ENCODE results near the gene ECHDC1.
"Not testable (repeated sequence)": the region's sequence is repeated elsewhere in the genome, so short reads cannot be mapped to it uniquely, and the experiment has no call there.

ECHDC1 gene, protein sequence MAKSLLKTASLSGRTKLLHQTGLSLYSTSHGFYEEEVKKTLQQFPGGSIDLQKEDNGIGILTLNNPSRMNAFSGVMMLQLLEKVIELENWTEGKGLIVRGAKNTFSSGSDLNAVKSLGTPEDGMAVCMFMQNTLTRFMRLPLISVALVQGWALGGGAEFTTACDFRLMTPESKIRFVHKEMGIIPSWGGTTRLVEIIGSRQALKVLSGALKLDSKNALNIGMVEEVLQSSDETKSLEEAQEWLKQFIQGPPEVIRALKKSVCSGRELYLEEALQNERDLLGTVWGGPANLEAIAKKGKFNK

DNA sequence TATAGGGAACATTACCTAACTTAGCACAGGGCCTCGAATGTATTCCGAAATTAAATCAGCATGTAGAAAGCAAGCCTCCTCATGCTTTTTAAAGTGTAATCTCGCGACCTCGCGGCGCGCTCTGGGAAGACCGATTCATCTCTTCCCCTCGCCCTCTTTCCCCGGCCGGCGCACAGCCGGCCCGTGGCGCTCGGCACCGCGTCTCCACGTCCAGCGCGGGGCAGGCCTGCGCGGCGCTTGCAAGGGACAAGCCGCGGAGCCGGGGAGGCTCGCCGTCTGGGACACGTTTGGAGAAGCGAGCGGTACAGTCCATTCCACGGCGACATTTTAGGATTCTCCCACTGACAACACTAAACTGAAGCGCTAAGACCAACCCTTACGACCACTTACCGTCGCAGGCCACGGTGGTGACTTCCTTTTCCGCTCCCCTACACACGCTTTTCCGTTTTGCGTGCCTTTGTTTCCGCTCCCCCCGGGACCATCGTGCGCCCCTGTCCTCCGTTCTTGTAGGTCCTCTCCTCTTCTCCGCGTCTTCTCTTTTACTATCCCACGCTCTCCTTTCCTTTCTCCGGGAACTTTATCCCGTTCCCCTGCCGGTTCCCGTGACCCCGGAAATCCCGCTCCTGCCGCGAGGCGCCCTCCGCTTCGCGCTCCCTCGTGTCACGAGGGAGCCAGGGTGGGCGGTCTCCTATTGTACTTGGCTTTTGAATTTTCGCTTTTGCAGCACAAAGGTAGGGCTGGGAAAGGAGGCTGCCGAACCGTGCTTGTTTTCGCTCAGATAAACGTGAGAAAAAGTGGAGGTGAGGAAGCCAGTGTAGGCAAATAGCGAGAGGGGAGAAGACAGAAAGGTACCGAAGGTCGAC lies at the start of gene ECHDC1:
ECHDC1 (minus strand) TSS at position 664 of the 863 bp plus-strand sequence. CDS start 12,581 bp downstream, outside the sequence.
- DNase-seq = peak; percentile 73

DNA sequence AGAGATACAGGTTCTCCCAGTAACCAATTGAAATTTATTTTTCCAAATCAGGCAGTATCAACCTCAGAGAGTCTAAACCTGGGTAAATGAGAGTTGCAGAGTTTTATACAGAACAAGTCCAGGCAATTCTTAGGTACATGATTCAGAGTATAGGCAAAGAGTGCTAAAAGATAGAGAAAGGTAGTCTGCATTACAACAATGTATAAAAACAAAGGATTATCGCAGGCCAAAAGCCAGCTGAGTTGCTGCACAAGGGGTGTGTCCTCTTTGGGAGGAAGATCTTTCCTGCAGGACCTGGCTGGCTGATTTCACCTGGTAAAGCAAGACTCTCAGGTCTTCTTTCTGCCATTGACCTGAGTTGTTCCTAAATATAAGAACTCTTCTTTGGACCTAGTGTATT lies 48.9 kb upstream of the ECHDC1 start:
- no peak for DNase-seq

- no peak for DNase-seq
Observed at GRCh38 chr6:127391094-127391953, 47.9 kb upstream of the ECHDC1 start.

DNA sequence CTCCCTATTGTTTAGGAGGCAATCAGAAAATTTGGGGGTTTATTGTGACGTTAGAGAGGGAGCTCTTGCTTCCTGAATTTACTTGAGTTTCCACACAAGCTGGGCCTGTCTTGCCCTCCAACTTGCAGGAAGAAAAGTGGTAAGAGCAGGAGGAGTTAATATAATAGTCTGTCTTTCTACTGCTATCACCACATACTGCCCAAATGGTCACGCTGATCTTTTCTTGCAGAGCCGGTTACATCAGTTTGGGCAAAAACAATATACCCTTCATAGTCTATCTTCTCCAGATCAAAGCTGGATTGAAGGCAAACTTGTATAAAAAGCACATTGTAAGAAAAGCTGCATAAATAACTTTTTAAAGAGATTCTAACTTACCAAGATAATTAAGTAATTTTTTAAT lies 46.3 kb upstream of the ECHDC1 start:
- no peak for DNase-seq

DNA sequence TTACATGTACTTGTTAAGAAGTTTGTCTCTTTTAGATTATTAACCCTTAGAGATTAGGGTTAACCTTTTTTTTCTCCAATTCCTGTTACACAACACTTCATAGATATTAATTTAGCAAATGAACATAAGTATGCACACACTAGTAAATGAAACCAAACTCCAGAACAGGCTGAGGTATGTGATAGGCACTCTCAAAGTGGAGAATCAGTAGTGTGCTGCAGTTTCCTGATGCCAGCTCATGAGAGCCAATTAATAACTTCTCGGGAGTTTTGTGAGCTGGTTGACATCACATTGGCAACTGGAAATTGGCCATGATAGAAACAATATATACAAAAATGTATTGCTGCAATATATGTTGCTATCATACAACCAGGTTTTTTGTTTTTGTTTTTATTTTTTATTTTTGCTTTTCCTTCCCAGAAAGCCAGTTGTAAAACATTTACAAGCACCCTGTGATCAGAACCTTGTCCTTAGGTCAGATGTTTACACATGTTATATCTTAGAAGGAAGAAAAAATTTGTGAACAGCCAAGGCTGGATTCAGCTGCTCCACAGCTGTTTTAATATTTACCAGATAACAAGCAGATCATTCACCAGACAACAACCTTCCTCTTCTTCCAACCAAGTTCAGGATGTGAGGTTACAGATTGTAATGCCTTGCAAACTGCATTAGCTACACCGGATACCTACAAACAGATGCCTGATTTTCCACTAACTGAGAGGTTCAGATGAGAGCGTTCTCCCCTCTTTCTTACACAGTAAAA lies 42.4 kb upstream of the ECHDC1 start:
- DNase-seq = no peak

DNA sequence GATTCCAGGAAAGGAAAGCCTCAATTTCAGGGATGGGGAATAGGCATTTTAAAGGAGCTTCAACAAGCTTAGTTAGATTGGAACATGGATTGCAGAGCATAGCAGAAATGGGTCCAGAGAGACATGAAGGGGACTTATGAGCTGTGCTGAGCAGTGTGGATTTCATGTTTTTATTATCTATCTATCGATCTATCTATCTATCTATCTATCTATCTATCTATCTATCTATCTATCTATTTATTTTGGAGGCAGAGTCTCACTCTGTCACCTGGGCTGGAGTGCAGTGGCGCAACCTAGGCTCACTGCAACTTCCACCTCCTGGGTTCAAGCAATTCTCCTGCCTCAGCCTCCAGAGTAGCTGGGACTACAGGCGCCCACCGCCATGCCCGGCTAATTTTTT lies 41.4 kb upstream of the ECHDC1 start:
- DNase-seq = not testable (repeated sequence)

GRCh38 chr6:127383988-127384387 lies 40.6 kb upstream of the ECHDC1 start:
- peak; percentile 62 for DNase-seq

GRCh38 chr6:127382413-127382812 lies 39.0 kb upstream of the ECHDC1 start:
- no peak for DNase-seq

GRCh38 chr6:127381384-127381783 lies 38.0 kb upstream of the ECHDC1 start:
- DNase-seq = no peak

GRCh38 chr6:127376685-127377084 lies 33.3 kb upstream of the ECHDC1 start:
- no peak for DNase-seq

DNA sequence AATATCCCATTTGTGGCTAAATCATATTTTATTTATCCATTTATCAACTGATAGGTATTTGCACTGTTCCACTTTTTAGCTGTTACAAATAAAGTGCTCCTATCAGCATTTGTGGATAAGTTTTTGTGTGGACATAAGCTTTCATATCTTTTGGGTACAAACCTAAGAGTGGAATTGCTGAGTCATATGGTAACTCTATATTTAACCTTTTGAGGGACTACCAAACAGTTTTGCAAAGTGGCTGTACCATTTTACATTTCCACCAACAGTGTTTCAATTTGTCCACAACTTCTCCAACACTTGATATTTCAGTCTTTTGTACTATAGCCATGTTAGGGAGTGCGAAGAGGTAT lies 23.6 kb upstream of the ECHDC1 start:
- no peak for DNase-seq

DNA sequence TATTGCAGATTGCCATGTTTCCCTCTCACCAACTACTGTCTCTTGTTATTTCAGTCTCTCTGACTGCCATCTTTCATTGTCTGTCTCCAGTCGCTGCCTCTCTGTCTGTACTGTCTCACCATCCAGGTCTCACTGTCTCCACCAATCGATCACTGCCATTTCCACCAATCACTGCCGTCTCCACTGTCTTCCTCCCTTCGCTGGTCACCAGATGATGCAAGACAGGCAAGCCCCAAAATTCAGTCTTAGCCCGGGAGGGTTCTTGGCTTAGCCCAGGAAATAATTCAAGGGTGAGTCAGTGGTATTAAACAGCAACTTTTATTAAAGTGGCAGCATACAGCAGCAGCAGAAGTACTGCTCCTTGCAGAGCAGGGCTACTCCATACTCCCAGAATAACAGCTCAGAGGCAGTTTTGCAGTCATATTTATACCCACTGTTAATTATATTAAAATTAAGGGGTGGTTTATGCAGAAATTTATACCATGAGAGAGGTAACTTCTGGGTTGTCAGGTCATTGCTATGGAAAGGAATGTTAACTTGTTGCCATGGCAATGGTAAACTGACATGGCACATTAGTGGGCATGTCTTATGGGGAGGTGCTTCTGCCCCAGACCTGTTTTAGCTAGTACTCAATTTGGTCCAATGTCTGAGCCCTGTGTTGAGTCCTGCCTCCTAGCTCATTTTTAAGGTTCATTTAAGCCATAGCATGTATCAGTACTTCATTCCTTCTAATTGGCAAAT lies 23.0 kb upstream of the ECHDC1 start:
- DNase-seq = peak; percentile 98

DNA sequence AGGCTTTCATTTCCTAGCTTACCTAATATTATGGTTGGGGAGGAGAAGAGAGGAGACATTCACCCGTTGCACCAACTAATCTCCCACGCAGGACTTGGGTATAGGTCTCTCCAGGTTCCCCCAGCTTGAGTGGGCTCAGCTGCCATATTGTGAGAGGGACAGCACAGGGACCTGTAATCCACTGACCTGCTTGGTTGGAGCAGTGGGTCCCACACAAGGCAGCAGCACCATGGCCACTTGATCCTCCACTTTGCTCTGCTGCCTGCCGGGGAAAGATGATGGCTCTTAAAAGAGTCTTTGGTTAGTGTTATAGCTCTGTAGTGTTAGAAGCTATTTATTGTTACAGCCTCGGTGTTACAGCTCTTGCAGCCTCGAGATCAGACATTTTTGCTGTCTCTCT lies 22.5 kb upstream of the ECHDC1 start:
- no peak for DNase-seq

DNA sequence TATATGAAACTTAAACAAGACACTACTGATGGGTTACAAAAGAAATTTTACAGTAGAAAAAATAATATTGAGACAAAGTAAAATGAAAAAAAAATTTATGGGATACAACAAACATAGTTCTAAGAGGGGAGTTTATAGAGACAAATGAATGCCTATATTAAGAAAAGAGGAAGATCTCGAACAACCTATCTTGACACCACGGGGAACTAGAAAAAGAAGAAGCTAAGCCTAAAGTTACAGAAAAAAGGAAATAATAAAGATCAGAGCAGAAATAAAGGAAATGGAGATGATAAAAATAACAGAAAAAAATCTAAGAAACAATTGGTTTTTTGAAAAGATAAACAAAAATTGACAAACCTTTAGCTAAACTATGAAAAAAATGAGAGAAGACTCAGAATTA lies 9.1 kb upstream of the ECHDC1 start:
- no peak for DNase-seq

DNA sequence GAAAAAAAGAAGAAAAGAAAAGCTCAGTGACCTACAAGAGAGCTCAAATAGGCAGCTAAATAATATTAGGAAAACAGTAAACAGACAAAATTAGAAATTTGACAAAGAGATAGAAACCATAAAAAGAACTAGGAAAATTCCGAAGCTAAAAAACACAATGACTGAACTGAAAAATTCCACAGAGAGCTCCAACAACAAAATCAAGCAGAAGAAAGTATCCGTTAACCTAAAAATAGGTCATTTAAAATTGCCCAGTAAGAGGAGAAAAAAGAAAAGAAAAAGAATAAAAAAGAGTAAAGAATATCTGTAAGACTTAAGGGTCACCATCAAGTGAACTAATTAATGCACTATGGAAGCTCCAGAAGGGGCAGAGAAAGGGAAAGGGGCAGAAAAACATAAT lies 6.6 kb upstream of the ECHDC1 start:
- no peak for DNase-seq

GRCh38 chr6:127348028-127348661 lies 4.7 kb upstream of the ECHDC1 start:
- DNase-seq = no peak

DNA sequence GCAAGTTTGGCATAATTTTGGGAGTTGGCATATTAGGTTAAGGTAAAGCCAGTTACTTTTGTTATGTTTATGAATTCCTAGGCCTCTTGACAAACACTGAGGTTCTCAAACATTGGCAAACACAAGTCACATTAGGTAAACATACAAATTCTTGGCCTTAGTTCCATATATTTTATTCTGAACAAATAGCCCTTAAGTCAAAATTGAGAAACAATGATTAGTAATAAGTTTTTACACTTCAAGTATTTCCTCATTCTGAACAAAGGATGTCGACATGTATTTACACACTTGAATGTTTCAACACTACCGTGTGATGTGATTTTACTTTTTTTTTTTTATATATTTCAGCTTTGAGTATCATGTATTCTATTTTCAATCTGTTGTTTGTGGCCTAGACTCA lies 3.8 kb upstream of the ECHDC1 start:
- no peak for DNase-seq

DNA sequence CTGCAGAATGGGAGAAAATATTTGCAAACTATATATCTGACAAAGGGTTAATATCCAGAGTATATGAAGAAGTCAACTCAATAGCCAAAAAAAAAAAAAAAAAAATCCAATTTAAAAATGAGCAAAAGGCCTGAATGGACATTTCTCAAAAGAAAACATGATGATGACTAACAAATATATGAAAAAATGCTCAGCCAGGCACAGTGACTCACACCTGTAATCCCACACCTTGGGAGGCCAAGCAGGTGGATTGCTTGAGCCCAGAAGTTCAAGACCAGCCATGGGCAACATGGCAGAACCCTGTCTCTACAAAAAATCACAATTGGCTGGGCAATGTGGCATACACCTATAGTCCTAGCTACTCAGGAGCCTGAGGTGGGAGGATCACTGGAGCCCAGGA lies 2.1 kb upstream of the ECHDC1 start:
- DNase-seq = no peak

DNA sequence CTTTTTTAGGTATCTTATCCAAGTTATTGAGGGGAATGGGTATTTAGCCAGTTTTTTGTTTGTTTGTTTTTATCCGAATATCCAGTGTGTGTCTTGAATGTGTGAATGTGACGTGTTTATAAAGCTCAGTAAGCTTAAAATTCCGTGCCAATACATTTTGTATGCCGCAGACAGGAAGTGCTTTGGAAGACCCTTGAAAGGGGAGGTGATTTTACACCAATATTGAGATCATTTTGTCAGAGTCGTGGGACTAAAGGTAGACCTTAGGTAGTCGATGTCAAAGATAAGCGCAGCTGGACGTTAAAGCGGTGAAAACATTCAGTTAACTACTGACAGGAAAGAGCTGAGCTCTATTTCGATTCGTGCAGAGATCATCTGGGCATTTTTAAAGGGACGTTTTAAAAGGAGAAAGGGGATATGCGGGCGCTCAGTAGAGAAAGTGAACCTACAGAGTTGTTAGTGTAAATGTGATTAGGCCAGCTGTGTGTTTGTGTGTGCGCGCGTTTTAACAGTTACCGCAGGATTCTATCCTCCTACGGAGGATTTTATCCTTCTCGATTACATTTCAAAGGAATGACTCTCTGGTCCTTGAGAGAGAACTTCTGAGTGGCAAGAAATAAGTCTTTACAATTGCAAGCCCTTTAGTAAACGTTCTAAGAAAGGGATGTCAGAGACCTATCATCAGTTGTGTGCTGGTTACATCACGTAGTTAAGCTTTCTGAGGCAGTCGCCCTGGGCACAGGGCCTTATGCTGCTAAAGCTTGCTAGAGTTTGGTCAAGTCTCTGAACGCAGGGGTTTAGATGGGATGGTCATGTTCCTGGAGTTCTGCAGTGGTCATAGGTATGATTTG lies 625 bp upstream of the ECHDC1 start:
- peak; percentile 39 for DNase-seq

DNA sequence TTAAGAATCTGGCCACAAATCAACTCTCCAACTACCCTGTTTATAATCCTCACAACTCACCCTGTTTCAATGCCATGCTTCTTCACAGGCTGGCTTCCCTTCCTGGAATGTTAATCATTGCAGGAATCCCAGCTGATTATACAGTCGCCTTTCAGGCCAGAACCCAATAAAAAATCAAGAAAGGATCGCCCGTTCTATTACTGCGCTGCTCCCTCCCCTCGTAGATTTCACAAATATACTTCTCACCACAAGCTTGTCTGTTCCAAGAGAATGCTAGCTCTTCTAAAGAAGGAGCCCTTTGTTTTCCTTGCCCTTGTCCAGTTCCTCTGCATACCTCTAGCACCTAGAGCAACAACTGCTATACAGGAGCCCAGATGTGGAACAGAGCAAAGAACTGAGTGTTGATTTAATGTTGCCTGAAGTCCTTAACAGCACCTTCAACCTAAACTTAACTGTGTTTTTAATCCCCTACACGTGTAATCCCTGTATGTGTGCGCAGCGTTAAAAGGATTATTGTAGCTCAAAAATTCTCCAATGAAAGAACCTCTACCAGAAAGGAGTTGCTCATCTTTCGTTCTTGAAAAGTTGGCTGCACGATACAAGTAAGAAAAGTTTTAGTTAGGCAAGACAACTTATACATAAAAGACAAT lies 988 bp downstream of the ECHDC1 start:
- DNase-seq = peak; percentile 52

All from fibroblast of skin of right quadriceps (primary cell).